Neural progenitor cell (in vitro differentiated cells): Measurements from ENCODE around the gene FKBP6. TPM values are rescaled to one million over a fixed set of nuclear protein-coding genes. Genes with fewer than 3 reads are reported as not detected.

Experiments
- small RNA-seq: library from RNA; depleted of rRNA; stranded (forward); fragments of <200 nt; gene quantifications from one replicate; pipeline ENCODE3, GENCODE V24; 2015
- total RNA-seq: library from RNA; depleted of rRNA; stranded (reverse); fragments of >200 nt; gene quantifications from 2 replicates; pipeline ENCODE4 v1.2.3, GENCODE V29; 2015; ENCODE audit warnings: low replicate concordance

FKBP6 gene
- total RNA-seq, 1 donor from 2014 or later: not detected

Small RNA genes within 50 kb of the gene (small RNA-seq; reads per million reads assigned to genes)
- gene RF00019: not detected
- not detected for gene RNU6-1080P

Other genes starting within 250 kb of the FKBP6 start
- not detected in 2 replicates for gene SPDYE9, start 242.1 kb upstream of the FKBP6 start, total RNA-seq
- gene NSUN5, start 19.3 kb upstream of the FKBP6 start, total RNA-seq: 23.3 and 48.6 TPM in 2 replicates
- not detected in 2 replicates for gene TRIM50, start 79 bp upstream of the FKBP6 start, total RNA-seq
- 1.1 and 5.8 TPM in 2 replicates for gene FZD9, start 105.6 kb downstream of the FKBP6 start, total RNA-seq
- gene BAZ1B, start 194.1 kb downstream of the FKBP6 start, total RNA-seq: 69.3 and 85.8 TPM in 2 replicates
- gene BCL7B, start 229.5 kb downstream of the FKBP6 start, total RNA-seq: 10.4 and 29.9 TPM in 2 replicates